Measurements from ENCODE around the gene CALD1. TPM values are rescaled to one million over a fixed set of nuclear protein-coding genes. Genes with fewer than 3 reads are reported as not detected.

The CALD1 gene
- total RNA-seq, 1 donor from 2014 or later, result 118 TPM

DNA sequence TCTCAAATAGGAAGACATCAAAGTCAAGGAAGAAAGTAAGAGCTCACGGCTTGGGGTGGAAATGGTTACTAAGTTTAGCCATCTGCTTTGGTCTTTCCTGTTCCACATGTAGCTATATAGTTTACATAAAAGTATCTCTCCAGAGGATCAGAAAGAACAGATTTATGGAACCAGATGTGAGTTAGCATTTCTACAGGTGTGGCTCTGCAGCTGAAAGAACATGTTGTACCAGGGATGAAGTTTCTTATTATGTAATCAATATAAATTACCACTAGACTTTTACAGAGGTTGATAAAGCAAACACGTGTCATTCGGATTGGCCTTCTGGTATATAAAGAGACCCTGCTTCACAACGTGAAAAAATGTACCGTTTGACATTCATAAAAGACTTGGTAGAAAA lies 19.9 kb downstream of the CALD1 start:
- Histone ChIP-seq H3K27me3 (no peaks in the 10 kb centered on the region), H3F3A (ENCODE audit: low read depth) (no peaks in the 10 kb centered on the region), H3K4me1 (peaks cover 5% of the 10 kb centered on the region), H3K4me2 (no peak overlapping the region), H3K79me2 (ENCODE audit: low read depth) (peaks cover 4% of the 10 kb centered on the region), H2AFZ (replicated peaks) (no peak overlapping the region), H3K4me3 (no peak overlapping the region), H3K27ac (no peak overlapping the region), H3K9ac (no peak overlapping the region), H3K9me3 (ENCODE audit: low read depth) (no peaks in the 10 kb centered on the region), H4K20me1 (ENCODE audit: low read depth) (no peaks in the 10 kb centered on the region), H3K36me3 (no peaks in the 10 kb centered on the region)
- Mint-ChIP-seq H3K9me3 (peaks cover 3% of the 10 kb centered on the region), H3K4me3 (no peak overlapping the region), H3K27ac (no peak overlapping the region), H3K36me3 (peaks cover 4% of the 10 kb centered on the region), H3K27me3 (ENCODE audit: insufficient read depth, low read depth) (no peaks in the 10 kb centered on the region), H3K4me1 (peaks cover 4% of the 10 kb centered on the region)
- no peak for TF ChIP-seq EZH2 (IDR thresholded peaks at IDR 0.05)
- TF ChIP-seq, protein P1, sequence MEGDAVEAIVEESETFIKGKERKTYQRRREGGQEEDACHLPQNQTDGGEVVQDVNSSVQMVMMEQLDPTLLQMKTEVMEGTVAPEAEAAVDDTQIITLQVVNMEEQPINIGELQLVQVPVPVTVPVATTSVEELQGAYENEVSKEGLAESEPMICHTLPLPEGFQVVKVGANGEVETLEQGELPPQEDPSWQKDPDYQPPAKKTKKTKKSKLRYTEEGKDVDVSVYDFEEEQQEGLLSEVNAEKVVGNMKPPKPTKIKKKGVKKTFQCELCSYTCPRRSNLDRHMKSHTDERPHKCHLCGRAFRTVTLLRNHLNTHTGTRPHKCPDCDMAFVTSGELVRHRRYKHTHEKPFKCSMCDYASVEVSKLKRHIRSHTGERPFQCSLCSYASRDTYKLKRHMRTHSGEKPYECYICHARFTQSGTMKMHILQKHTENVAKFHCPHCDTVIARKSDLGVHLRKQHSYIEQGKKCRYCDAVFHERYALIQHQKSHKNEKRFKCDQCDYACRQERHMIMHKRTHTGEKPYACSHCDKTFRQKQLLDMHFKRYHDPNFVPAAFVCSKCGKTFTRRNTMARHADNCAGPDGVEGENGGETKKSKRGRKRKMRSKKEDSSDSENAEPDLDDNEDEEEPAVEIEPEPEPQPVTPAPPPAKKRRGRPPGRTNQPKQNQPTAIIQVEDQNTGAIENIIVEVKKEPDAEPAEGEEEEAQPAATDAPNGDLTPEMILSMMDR (IDR thresholded peaks at IDR 0.05), result no peak
- no peak for TF ChIP-seq EZH2phosphoT487 (IDR thresholded peaks at IDR 0.05)
- no peak for DNase-seq (ENCODE audit: low spot score)

DNA sequence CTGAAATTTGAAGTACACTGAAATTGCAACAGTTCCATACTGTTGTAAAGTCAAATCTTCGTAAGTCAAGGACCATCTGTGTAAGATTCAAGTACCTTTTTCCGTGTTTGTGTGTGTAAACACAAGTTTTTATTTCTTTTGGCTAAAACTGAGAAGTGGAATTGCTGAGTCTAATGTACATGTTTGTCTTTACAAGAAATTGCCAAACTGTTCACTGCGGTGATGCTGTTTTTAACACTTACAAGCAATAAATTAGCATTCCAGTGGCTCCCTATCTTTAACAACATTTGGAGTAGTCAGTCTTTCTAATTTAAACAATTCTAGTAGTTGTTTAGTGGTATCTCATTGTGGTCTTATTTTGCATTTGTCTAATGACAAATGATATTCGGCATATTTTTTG lies 23.3 kb downstream of the CALD1 start:
- H3K36me3 Mint-ChIP-seq, result peaks cover 4% of the 10 kb centered on the region

DNA sequence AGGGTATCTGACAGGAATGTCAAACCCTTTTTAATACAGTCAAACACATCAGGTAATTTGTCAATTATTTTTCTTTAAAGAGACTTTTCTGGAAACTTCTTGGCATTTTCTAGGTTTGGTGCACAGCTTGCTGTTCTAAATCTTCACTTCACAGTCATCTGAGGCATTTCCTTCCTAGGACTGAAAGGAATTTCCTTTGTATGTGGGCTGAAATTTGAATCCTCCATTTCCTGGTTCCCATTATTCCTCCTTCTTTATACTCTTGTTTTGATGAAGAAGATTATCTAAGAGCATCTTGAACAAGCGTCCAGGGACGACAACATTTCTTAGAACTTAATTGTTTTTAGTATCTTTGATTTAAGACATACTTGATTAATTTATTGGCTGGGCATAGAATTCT lies 24.9 kb downstream of the CALD1 start:
- no peak overlapping the region for H3K27ac Mint-ChIP-seq
- H3K9ac ChIP-seq, result no peak overlapping the region
- peak overlapping the region; percentile 7 for H3K27ac ChIP-seq

More for the DNA sequence above, 23.3 kb downstream of the CALD1 start:
- no peaks in the 10 kb centered on the region for H3K9me3 ChIP-seq (ENCODE audit: low read depth)
- H2AFZ ChIP-seq (replicated peaks), result no peak overlapping the region
- no peaks in the 10 kb centered on the region for H3F3A ChIP-seq (ENCODE audit: low read depth)
- H3K9me3 Mint-ChIP-seq, result peaks cover 3% of the 10 kb centered on the region
- peaks cover 11% of the 10 kb centered on the region for H3K4me1 ChIP-seq
- no peaks in the 10 kb centered on the region for H3K27me3 ChIP-seq
- H3K79me2 ChIP-seq (ENCODE audit: low read depth), result no peaks in the 10 kb centered on the region
- no peaks in the 10 kb centered on the region for H3K27me3 Mint-ChIP-seq (ENCODE audit: insufficient read depth, low read depth)
- no peak overlapping the region for H3K27ac ChIP-seq
- no peak for DNase-seq (ENCODE audit: low spot score)
- H3K4me1 Mint-ChIP-seq, result peaks cover 6% of the 10 kb centered on the region
- no peak overlapping the region for H3K4me2 ChIP-seq
- H3K4me3 Mint-ChIP-seq, result no peak overlapping the region
- H3K36me3 ChIP-seq, result no peaks in the 10 kb centered on the region
- TF ChIP-seq, protein P1 (IDR thresholded peaks at IDR 0.05), result no peak
- TF ChIP-seq EZH2phosphoT487 (IDR thresholded peaks at IDR 0.05) (no peak), EZH2 (IDR thresholded peaks at IDR 0.05) (no peak)
- H3K4me3 ChIP-seq, result no peak overlapping the region
- no peaks in the 10 kb centered on the region for H4K20me1 ChIP-seq (ENCODE audit: low read depth)
- H3K9ac ChIP-seq, result no peak overlapping the region
- no peak overlapping the region for H3K27ac Mint-ChIP-seq

More for the DNA sequence above, 24.9 kb downstream of the CALD1 start:
- no peaks in the 10 kb centered on the region for H3K9me3 ChIP-seq (ENCODE audit: low read depth)
- H3K27me3 ChIP-seq, result no peaks in the 10 kb centered on the region
- Mint-ChIP-seq H3K9me3 (peaks cover 3% of the 10 kb centered on the region), H3K4me3 (no peak overlapping the region), H3K27me3 (ENCODE audit: insufficient read depth, low read depth) (no peaks in the 10 kb centered on the region), H3K4me1 (peaks cover 6% of the 10 kb centered on the region), H3K36me3 (peaks cover 4% of the 10 kb centered on the region)
- no peaks in the 10 kb centered on the region for H4K20me1 ChIP-seq (ENCODE audit: low read depth)
- H3K4me1 ChIP-seq, result peaks cover 11% of the 10 kb centered on the region
- TF ChIP-seq EZH2phosphoT487 (IDR thresholded peaks at IDR 0.05) (no peak), EZH2 (IDR thresholded peaks at IDR 0.05) (no peak)
- TF ChIP-seq, protein P1 (IDR thresholded peaks at IDR 0.05), result no peak
- DNase-seq (ENCODE audit: low spot score), result peak; percentile 39
- H2AFZ ChIP-seq (replicated peaks), result no peak overlapping the region
- no peak overlapping the region for H3K4me3 ChIP-seq
- no peaks in the 10 kb centered on the region for H3K36me3 ChIP-seq
- no peaks in the 10 kb centered on the region for H3F3A ChIP-seq (ENCODE audit: low read depth)
- no peak overlapping the region for H3K4me2 ChIP-seq
- no peaks in the 10 kb centered on the region for H3K79me2 ChIP-seq (ENCODE audit: low read depth)

Measured in neural progenitor cell (in vitro differentiated cells).